ENCODE measurements around the gene CYYR1. TPM values are rescaled to one million over a fixed set of nuclear protein-coding genes. Genes with fewer than 3 reads are reported as not detected.

CYYR1 gene
- total RNA-seq, 2 experiments from 2014 or later: not detected

GRCh38 chr21:26555540-26556146 is 17.4 kb downstream of the CYYR1 start:
- intact Hi-C loops (cut with micrococcal nuclease; ENCODE audit: unreplicated experiment): no loop called here
- ChIA-PET CTCF (ENCODE audit: unreplicated experiment) (no interaction called here), POLR2A (no interaction called here)
- H3K4me2 ChIP-seq (ENCODE audit: low read length): no peak overlapping the region
- TF ChIP-seq CTCF (conservative IDR thresholded peaks at IDR 0.05; ENCODE audit: low read length) (no peak), EZH2phosphoT487 (IDR thresholded peaks at IDR 0.05; ENCODE audit: borderline replicate concordance, low read depth, low read length) (no peak)
- no peaks in the 10 kb centered on the region for H3K79me2 ChIP-seq (ENCODE audit: insufficient read depth, low read depth, low read length)
- H3K4me3 ChIP-seq (ENCODE audit: low read depth, low read length, poor library complexity, severe bottlenecking): no peak overlapping the region
- H3K27ac ChIP-seq (ENCODE audit: low read depth, low read length, poor library complexity, severe bottlenecking): no peak overlapping the region
- no peaks in the 10 kb centered on the region for H4K20me1 ChIP-seq (ENCODE audit: insufficient read depth, low read length)
- no TSS peak for BruUV-seq (replicated peaks)
- H3K9me3 ChIP-seq (ENCODE audit: low read length): 0 out of 2 replicates have a peak, but pooled peaks cover 4% of the 10 kb centered on the region
- DNase-seq (ENCODE audit: low spot score): no peak
- no peak overlapping the region for H2AFZ ChIP-seq (ENCODE audit: low read length)
- no peaks in the 10 kb centered on the region for H3K9me2 ChIP-seq (ENCODE audit: insufficient read depth, low read length)
- H3K4me1 ChIP-seq (ENCODE audit: insufficient read depth, low read length, poor library complexity, severe bottlenecking): no peaks in the 10 kb centered on the region
- no peaks in the 10 kb centered on the region for H3K36me3 ChIP-seq (ENCODE audit: insufficient read depth, low read length)

DNA sequence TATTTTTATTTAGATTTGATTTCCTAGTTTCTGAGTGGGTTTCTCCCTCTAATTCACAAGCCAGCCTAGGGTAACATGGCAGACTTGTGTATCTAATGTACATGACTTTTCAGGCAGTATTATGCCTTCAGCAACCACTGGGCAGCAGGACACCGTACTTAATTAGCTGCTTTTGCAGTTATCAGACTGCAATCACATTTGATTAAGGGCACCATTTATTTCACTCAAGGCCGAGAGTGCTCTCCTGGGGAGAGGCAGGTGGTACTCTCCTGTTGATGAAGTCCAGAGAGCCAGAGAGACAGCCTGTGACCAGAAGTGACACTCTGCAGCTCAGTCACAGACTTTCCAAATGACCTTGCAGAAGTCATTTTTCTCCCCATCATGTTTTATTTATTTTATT is 18.7 kb downstream of the CYYR1 start:
- Histone ChIP-seq H3K9me2 (ENCODE audit: insufficient read depth, low read length) (no peaks in the 10 kb centered on the region), H3K36me3 (ENCODE audit: insufficient read depth, low read length) (no peaks in the 10 kb centered on the region), H4K20me1 (ENCODE audit: insufficient read depth, low read length) (no peaks in the 10 kb centered on the region), H2AFZ (ENCODE audit: low read length) (no peak overlapping the region), H3K4me3 (ENCODE audit: low read depth, low read length, poor library complexity, severe bottlenecking) (no peak overlapping the region), H3K79me2 (ENCODE audit: insufficient read depth, low read depth, low read length) (no peaks in the 10 kb centered on the region), H3K4me1 (ENCODE audit: insufficient read depth, low read length, poor library complexity, severe bottlenecking) (no peaks in the 10 kb centered on the region), H3K4me2 (ENCODE audit: low read length) (no peak overlapping the region), H3K9me3 (ENCODE audit: low read length) (0 out of 2 replicates have a peak, but pooled peaks cover 4% of the 10 kb centered on the region), H3K27ac (ENCODE audit: low read depth, low read length, poor library complexity, severe bottlenecking) (no peak overlapping the region)
- CTCF ChIA-PET (ENCODE audit: unreplicated experiment): no interaction called here
- POLR2A ChIA-PET: interaction anchor here (1.1 to 1.2 kb wide), 2 partner anchors 28 to 30 kb away, joined by 3 read pairs; no protein-coding TSS in a partner anchor
- intact Hi-C loops (cut with micrococcal nuclease; ENCODE audit: unreplicated experiment): no loop called here
- no peak for DNase-seq (ENCODE audit: low spot score)
- TF ChIP-seq EZH2phosphoT487 (IDR thresholded peaks at IDR 0.05; ENCODE audit: borderline replicate concordance, low read depth, low read length) (no peak), CTCF (conservative IDR thresholded peaks at IDR 0.05; ENCODE audit: low read length) (no peak)
- no TSS peak for BruUV-seq (replicated peaks)

DNA sequence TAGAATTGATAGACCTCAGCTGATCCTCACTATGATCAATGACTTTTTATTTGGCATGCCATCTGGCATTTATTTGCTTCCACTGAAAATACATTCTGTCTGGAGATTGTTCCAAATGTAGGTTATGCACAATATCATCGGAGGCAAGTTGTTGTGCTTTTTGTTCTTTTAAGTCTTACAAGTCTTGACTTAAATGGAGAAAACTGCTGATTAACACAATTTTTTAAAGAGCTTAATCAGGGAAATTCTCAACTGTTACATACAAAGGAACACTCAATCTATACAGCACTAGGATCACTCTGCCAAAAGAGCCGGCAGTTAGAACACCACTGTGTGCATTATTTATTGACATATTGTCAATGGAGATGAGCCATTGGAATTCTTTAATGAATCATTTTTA is 19.2 kb downstream of the CYYR1 start:
- intact Hi-C loops (cut with micrococcal nuclease; ENCODE audit: unreplicated experiment): no loop called here
- H3K4me1 ChIP-seq (ENCODE audit: insufficient read depth, low read length, poor library complexity, severe bottlenecking): no peaks in the 10 kb centered on the region
- H3K9me3 ChIP-seq (ENCODE audit: low read length): 0 out of 2 replicates have a peak, but pooled peaks cover 4% of the 10 kb centered on the region
- no peaks in the 10 kb centered on the region for H4K20me1 ChIP-seq (ENCODE audit: insufficient read depth, low read length)
- no peak for DNase-seq (ENCODE audit: low spot score)
- CTCF ChIA-PET (ENCODE audit: unreplicated experiment): no interaction called here
- H3K4me2 ChIP-seq (ENCODE audit: low read length): no peak overlapping the region
- no peaks in the 10 kb centered on the region for H3K79me2 ChIP-seq (ENCODE audit: insufficient read depth, low read depth, low read length)
- no peak overlapping the region for H2AFZ ChIP-seq (ENCODE audit: low read length)
- H3K27ac ChIP-seq (ENCODE audit: low read depth, low read length, poor library complexity, severe bottlenecking): no peak overlapping the region
- H3K36me3 ChIP-seq (ENCODE audit: insufficient read depth, low read length): no peaks in the 10 kb centered on the region
- no peaks in the 10 kb centered on the region for H3K9me2 ChIP-seq (ENCODE audit: insufficient read depth, low read length)
- POLR2A ChIA-PET: interaction anchor here (0.6 to 1.3 kb wide), 4 partner anchors 13 to 468 kb away, joined by 3 read pairs; no protein-coding TSS in a partner anchor
- H3K4me3 ChIP-seq (ENCODE audit: low read depth, low read length, poor library complexity, severe bottlenecking): no peak overlapping the region
- BruUV-seq (replicated peaks): no TSS peak
- TF ChIP-seq EZH2phosphoT487 (IDR thresholded peaks at IDR 0.05; ENCODE audit: borderline replicate concordance, low read depth, low read length) (no peak), CTCF (conservative IDR thresholded peaks at IDR 0.05; ENCODE audit: low read length) (no peak)
